ENCODE data around the gene RTEL1. TPM values are rescaled to one million over a fixed set of nuclear protein-coding genes. Genes with fewer than 3 reads are reported as not detected.

Gene RTEL1
- total and polyA plus RNA-seq, 2 experiments from 2014 or later: 14.0 to 18.2 TPM

DNA sequence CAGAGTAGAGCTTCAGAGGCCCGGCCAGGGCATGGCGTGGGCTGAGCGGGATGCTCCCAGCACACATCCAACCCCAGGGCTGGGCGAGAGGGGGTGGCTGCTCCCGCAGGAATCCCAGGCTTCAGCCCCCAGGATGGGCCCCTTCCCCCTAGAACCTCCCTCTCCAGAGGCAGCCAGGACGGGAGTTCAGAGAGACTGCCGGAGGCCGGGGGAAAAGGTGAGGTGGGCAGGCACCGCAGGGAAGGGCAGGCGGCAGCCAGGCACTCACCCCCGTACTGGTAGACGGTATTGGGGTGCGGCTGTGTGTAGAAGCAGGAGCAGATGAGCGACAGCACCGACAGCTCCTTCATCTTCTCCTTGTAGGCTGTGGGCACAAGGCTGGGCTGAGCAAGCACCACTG is 14.2 kb upstream of the RTEL1 start:
- no peak overlapping the region for H3K4me3 ChIP-seq
- H3K27me3 ChIP-seq: no peaks in the 10 kb centered on the region
- H3K36me3 ChIP-seq (replicated peaks; ENCODE audit: insufficient read depth, low read depth): no peaks in the 10 kb centered on the region
- peaks cover 7% of the 10 kb centered on the region for H3K4me1 ChIP-seq (ENCODE audit: insufficient read depth)
- H2AFZ ChIP-seq: no peak overlapping the region
- no peaks in the 10 kb centered on the region for H3K9me3 ChIP-seq (ENCODE audit: low read depth)
- H3K9me2 ChIP-seq (replicated peaks; ENCODE audit: insufficient read depth): no peaks in the 10 kb centered on the region
- no peak overlapping the region for H3K27ac ChIP-seq
- peaks cover 2% of the 10 kb centered on the region for H4K20me1 ChIP-seq (ENCODE audit: insufficient read depth, poor library complexity, severe bottlenecking)
- no peaks in the 10 kb centered on the region for H3K79me2 ChIP-seq
- DNase-seq (ENCODE audit: low spot score): no peak
- 96% methylated on average over 15 of the region's 15 CpGs for WGBS (ENCODE audit: low lambda C conversion rate, missing lambda C conversion rate)
- H3K4me2 ChIP-seq: no peak overlapping the region
- TF ChIP-seq EZH2phosphoT487 (IDR thresholded peaks at IDR 0.05; ENCODE audit: low read depth, severe bottlenecking, unreplicated experiment): no peak
- TF ChIP-seq EZH2 (IDR thresholded peaks at IDR 0.05; ENCODE audit: borderline replicate concordance): no peak
- TF ChIP-seq, protein P1, sequence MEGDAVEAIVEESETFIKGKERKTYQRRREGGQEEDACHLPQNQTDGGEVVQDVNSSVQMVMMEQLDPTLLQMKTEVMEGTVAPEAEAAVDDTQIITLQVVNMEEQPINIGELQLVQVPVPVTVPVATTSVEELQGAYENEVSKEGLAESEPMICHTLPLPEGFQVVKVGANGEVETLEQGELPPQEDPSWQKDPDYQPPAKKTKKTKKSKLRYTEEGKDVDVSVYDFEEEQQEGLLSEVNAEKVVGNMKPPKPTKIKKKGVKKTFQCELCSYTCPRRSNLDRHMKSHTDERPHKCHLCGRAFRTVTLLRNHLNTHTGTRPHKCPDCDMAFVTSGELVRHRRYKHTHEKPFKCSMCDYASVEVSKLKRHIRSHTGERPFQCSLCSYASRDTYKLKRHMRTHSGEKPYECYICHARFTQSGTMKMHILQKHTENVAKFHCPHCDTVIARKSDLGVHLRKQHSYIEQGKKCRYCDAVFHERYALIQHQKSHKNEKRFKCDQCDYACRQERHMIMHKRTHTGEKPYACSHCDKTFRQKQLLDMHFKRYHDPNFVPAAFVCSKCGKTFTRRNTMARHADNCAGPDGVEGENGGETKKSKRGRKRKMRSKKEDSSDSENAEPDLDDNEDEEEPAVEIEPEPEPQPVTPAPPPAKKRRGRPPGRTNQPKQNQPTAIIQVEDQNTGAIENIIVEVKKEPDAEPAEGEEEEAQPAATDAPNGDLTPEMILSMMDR (IDR thresholded peaks at IDR 0.05; ENCODE audit: poor library complexity): no peak

DNA sequence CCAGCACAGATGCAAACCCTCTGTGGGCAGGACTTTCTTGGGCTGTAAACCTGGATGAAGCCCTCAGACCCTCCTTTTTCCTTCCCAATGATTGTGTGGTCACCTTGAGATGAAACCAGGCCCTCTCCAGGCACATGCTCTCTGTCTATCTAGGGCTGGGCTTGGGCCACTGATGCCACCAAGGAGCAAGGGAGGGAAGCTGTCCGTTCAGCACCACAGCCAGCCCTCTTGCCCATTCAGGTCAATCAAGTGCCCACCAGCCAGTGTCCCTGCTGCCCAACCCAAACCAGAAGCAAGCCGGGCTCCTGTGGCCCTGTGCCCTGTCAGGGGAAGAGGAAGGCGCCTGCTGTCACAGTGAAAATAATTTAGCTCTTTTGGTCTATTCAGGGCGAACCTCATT is 12.9 kb upstream of the RTEL1 start:
- Histone ChIP-seq H2AFZ (no peak overlapping the region), H4K20me1 (ENCODE audit: insufficient read depth, poor library complexity, severe bottlenecking) (peaks cover 2% of the 10 kb centered on the region), H3K27me3 (no peaks in the 10 kb centered on the region), H3K9me3 (ENCODE audit: low read depth) (no peaks in the 10 kb centered on the region), H3K4me2 (no peak overlapping the region), H3K79me2 (no peaks in the 10 kb centered on the region), H3K36me3 (replicated peaks; ENCODE audit: insufficient read depth, low read depth) (no peaks in the 10 kb centered on the region), H3K4me3 (no peak overlapping the region), H3K4me1 (ENCODE audit: insufficient read depth) (peaks cover 7% of the 10 kb centered on the region), H3K27ac (no peak overlapping the region), H3K9me2 (replicated peaks; ENCODE audit: insufficient read depth) (no peaks in the 10 kb centered on the region)
- WGBS (ENCODE audit: low lambda C conversion rate, missing lambda C conversion rate): 56% methylated on average over 4 of the region's 4 CpGs
- TF ChIP-seq EZH2phosphoT487 (IDR thresholded peaks at IDR 0.05; ENCODE audit: low read depth, severe bottlenecking, unreplicated experiment): no peak
- TF ChIP-seq, protein P1 (IDR thresholded peaks at IDR 0.05; ENCODE audit: poor library complexity): no peak
- TF ChIP-seq EZH2 (IDR thresholded peaks at IDR 0.05; ENCODE audit: borderline replicate concordance): no peak
- no peak for DNase-seq (ENCODE audit: low spot score)

- Histone ChIP-seq H3K27ac (no peak overlapping the region), H3K9me2 (replicated peaks; ENCODE audit: insufficient read depth) (no peaks in the 10 kb centered on the region), H3K79me2 (peaks cover 5% of the 10 kb centered on the region), H3K36me3 (replicated peaks; ENCODE audit: insufficient read depth, low read depth) (no peaks in the 10 kb centered on the region), H4K20me1 (ENCODE audit: insufficient read depth, poor library complexity, severe bottlenecking) (peaks cover 13% of the 10 kb centered on the region), H3K27me3 (peaks cover 3% of the 10 kb centered on the region), H3K9me3 (ENCODE audit: low read depth) (no peaks in the 10 kb centered on the region), H3K4me1 (ENCODE audit: insufficient read depth) (peaks cover 3% of the 10 kb centered on the region), H3K4me2 (no peak overlapping the region), H3K4me3 (no peak overlapping the region), H2AFZ (no peak overlapping the region)
- TF ChIP-seq EZH2 (IDR thresholded peaks at IDR 0.05; ENCODE audit: borderline replicate concordance): no peak
- TF ChIP-seq, protein P1 (IDR thresholded peaks at IDR 0.05; ENCODE audit: poor library complexity): no peak
- no peak for TF ChIP-seq EZH2phosphoT487 (IDR thresholded peaks at IDR 0.05; ENCODE audit: low read depth, severe bottlenecking, unreplicated experiment)
- WGBS (ENCODE audit: low lambda C conversion rate, missing lambda C conversion rate): 92% methylated on average over 6 of the region's 6 CpGs
- no peak for DNase-seq (ENCODE audit: low spot score)
These were observed 9.9 kb upstream of the RTEL1 start for GRCh38 chr20:63648190-63648589.
